ENCODE measurements around the gene OSBPL1A. TPM values are rescaled to one million over a fixed set of nuclear protein-coding genes. Genes with fewer than 3 reads are reported as not detected.

Gene OSBPL1A
- total RNA-seq, 4 donors from 2014 or later: 16.1 to 80.0 (median 61.4) TPM

- Histone ChIP-seq H3K9me3 (no peaks in the 10 kb centered on the region), H3K27me3 (no peaks in the 10 kb centered on the region), H3K27ac (peak overlapping the region in 1 of 4 donors; percentile 9), H3K4me1 (no peaks in the 10 kb centered on the region), H3K36me3 (no peaks in the 10 kb centered on the region), H3K4me3 (no peak overlapping the region)
- no peak for DNase-seq
- no peak for TF ChIP-seq POLR2AphosphoS5 (IDR thresholded peaks at IDR 0.05)
- TF ChIP-seq EP300 (IDR thresholded peaks at IDR 0.05; ENCODE audit: low read depth): no peak
- TF ChIP-seq POLR2A (IDR thresholded peaks at IDR 0.05): no peak
- TF ChIP-seq CTCF (IDR thresholded peaks at IDR 0.05): no peak
- in situ Hi-C loops (cut with MboI; ENCODE audit: low pct_ligation_motif_present in 1 of 4, low pct_unique_long_range_greater_than_20kb in 1 of 4, low sequenced_read_pairs in 3 of 4) (no loop called here), intact Hi-C loops (cut with DNase I; ENCODE audit: low total_unique reads) (no loop called here)
- 48 to 70% methylated on average over 6 to 11 of the region's 11 CpGs for WGBS, 2 donors (ENCODE audit: low coverage in 1 of 2)
Observed at GRCh38 chr18:24200494-24201290, 196.9 kb downstream of the OSBPL1A start.

GRCh38 chr18:24199372-24199962 lies 198.2 kb downstream of the OSBPL1A start:
- no peak for DNase-seq
- WGBS, 2 donors (ENCODE audit: low coverage in 1 of 2): 79 to 85% methylated on average over 4 to 5 of the region's 5 CpGs
- in situ Hi-C loops (cut with MboI; ENCODE audit: low pct_ligation_motif_present in 1 of 4, low pct_unique_long_range_greater_than_20kb in 1 of 4, low sequenced_read_pairs in 3 of 4) (loop anchor here in 2 of 4 donors (25.0 kb wide), 1 partner anchor 288 kb away; no protein-coding TSS in a partner anchor), intact Hi-C loops (cut with DNase I; ENCODE audit: low total_unique reads) (no loop called here)
- Histone ChIP-seq H3K4me1 (no peaks in the 10 kb centered on the region), H3K27me3 (no peaks in the 10 kb centered on the region), H3K9me3 (no peaks in the 10 kb centered on the region), H3K36me3 (no peaks in the 10 kb centered on the region), H3K4me3 (no peak overlapping the region), H3K27ac (no peak overlapping the region)
- no peak for TF ChIP-seq EP300 (IDR thresholded peaks at IDR 0.05; ENCODE audit: low read depth)
- TF ChIP-seq CTCF (IDR thresholded peaks at IDR 0.05): no peak
- TF ChIP-seq POLR2A (IDR thresholded peaks at IDR 0.05): no peak
- no peak for TF ChIP-seq POLR2AphosphoS5 (IDR thresholded peaks at IDR 0.05)

- Histone ChIP-seq H3K36me3 (no peaks in the 10 kb centered on the region), H3K9me3 (no peaks in the 10 kb centered on the region), H3K4me3 (no peak overlapping the region), H3K4me1 (no peaks in the 10 kb centered on the region), H3K27ac (no peak overlapping the region), H3K27me3 (no peaks in the 10 kb centered on the region)
- no peak for DNase-seq
- in situ Hi-C loops (cut with MboI; ENCODE audit: low pct_ligation_motif_present in 1 of 4, low pct_unique_long_range_greater_than_20kb in 1 of 4, low sequenced_read_pairs in 3 of 4) (loop anchor here in 2 of 4 donors (25.0 kb wide), 1 partner anchor 289 kb away; no protein-coding TSS in a partner anchor), intact Hi-C loops (cut with DNase I; ENCODE audit: low total_unique reads) (no loop called here)
- 87 to 92% methylated on average over 6 to 9 of the region's 9 CpGs for WGBS, 2 donors (ENCODE audit: low coverage in 1 of 2)
- TF ChIP-seq POLR2A (IDR thresholded peaks at IDR 0.05) (no peak), EP300 (IDR thresholded peaks at IDR 0.05; ENCODE audit: low read depth) (no peak), POLR2AphosphoS5 (IDR thresholded peaks at IDR 0.05) (no peak), CTCF (IDR thresholded peaks at IDR 0.05) (no peak)
Observed at GRCh38 chr18:24198461-24198860, 199.2 kb downstream of the OSBPL1A start.

- no peaks in the 10 kb centered on the region for H3K27me3 ChIP-seq
- H3K9me3 ChIP-seq: no peaks in the 10 kb centered on the region
- H3K27ac ChIP-seq: no peak overlapping the region
- intact Hi-C loops (cut with DNase I; ENCODE audit: low total_unique reads) (no loop called here), in situ Hi-C loops (cut with MboI; ENCODE audit: low pct_ligation_motif_present in 1 of 4, low pct_unique_long_range_greater_than_20kb in 1 of 4, low sequenced_read_pairs in 3 of 4) (loop anchor here in 2 of 4 donors (25.0 kb wide), 1 partner anchor 290 kb away; no protein-coding TSS in a partner anchor)
- no peaks in the 10 kb centered on the region for H3K4me1 ChIP-seq
- no peak overlapping the region for H3K4me3 ChIP-seq
- DNase-seq: no peak
- 78 to 100% methylated on average over 1 of the region's 1 CpG for WGBS, 2 donors (ENCODE audit: low coverage in 1 of 2)
- TF ChIP-seq POLR2AphosphoS5 (IDR thresholded peaks at IDR 0.05) (no peak), EP300 (IDR thresholded peaks at IDR 0.05; ENCODE audit: low read depth) (no peak), CTCF (IDR thresholded peaks at IDR 0.05) (no peak), POLR2A (IDR thresholded peaks at IDR 0.05) (no peak)
- no peaks in the 10 kb centered on the region for H3K36me3 ChIP-seq
Observed at GRCh38 chr18:24197412-24197811, 200.2 kb downstream of the OSBPL1A start.

All from transverse colon (tissue), 4 donors.